KBM-7 (cell line): ENCODE data around the gene FXYD7.
"Not testable (repeated sequence)": the region's sequence is repeated elsewhere in the genome, so short reads cannot be mapped to it uniquely, and the experiment has no call there.

Source experiments
- DNase-seq: peaks from one replicate; pipeline ENCODE4 v3.0.0-alpha.2; 2015
- in situ Hi-C: fragments of 300-500 bp; cut with MboI; formaldehyde crosslinking; loops from 2 replicates; pipeline ENCODE4 v1.14.3; 2020; ENCODE audit warnings: low sequenced_read_pairs, low pct_unique_long_range_greater_than_20kb, mixed read lengths

Gene FXYD7

DNA sequence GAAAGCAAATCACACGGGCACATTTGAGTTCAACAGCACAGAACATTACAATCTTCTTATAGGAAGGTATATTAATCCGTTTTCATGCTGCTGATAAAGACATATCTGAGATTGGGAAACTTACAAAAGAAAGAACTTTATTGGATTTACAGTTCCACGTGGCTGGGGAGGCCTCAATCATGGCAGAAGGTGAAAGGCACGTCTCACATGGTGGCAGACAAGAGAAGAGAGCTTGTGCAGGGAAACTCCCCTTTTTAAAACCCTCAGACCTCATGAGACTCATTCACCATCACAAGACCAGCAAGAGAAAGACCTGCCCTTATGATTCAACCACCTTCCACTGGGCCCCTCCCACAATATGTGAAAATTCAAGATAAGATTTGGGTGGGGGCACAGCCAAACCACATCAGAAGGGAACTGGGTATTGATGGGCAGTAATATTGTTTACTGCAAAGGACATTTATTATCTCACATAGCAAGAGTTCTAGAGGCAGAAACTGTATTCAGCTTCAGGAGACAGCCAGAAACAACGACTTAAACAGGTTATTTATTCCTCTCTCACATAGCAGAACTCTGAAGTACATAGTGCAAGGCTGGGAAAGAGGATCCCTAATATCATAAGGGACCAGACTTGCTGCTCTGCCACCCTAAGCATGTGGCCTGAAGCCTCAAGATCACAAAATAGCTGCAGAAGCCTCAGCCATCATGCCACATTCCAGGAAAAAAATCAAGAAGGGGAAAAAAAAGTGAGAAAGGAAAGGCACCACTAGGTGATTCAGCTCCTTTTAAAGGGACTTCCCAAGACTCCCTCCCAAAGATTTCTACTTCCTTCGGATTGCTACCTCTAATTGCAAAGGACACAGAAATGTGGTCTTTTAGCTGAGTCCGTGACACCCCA lies 34.6 kb downstream of the FXYD7 start:
- DNase-seq, result no peak
- in situ Hi-C loops, result no loop called here

- no peak for DNase-seq
- in situ Hi-C loops, result no loop called here
Measured at GRCh38 chr19:35178701-35179100, 35.6 kb downstream of the FXYD7 start.

GRCh38 chr19:35179830-35180229 lies 36.8 kb downstream of the FXYD7 start:
- DNase-seq, result no peak
- in situ Hi-C loops, result no loop called here

- no peak for DNase-seq
- in situ Hi-C loops, result no loop called here
Measured at GRCh38 chr19:35181387-35181786, 38.3 kb downstream of the FXYD7 start.

- DNase-seq, result no peak
- in situ Hi-C loops, result no loop called here
Measured at GRCh38 chr19:35184267-35184666, 41.2 kb downstream of the FXYD7 start.

DNA sequence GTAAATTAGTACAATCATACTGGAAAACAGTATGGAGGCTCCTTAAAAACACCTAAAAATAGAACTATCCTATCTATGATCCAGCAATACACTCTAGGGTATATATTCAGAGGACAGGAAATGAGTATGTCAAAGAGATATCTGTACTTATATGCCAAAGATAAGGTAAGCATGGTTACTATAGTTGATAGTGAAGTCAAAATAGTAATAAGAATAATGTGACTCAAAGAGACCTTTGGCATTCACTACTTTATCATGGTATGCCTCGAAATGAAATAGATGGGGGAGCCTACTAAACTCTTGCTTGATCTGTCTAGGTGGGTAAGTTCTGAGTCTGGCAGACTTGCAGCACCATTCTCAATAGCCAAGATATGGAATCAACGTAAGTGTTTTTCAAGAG lies 41.8 kb downstream of the FXYD7 start:
- in situ Hi-C loops, result no loop called here

GRCh38 chr19:35194012-35194984 lies 51.2 kb downstream of the FXYD7 start:
- no peak for DNase-seq
- in situ Hi-C loops, result no loop called here

More for the DNA sequence above, 41.8 kb downstream of the FXYD7 start:
- DNase-seq, result no peak

DNA sequence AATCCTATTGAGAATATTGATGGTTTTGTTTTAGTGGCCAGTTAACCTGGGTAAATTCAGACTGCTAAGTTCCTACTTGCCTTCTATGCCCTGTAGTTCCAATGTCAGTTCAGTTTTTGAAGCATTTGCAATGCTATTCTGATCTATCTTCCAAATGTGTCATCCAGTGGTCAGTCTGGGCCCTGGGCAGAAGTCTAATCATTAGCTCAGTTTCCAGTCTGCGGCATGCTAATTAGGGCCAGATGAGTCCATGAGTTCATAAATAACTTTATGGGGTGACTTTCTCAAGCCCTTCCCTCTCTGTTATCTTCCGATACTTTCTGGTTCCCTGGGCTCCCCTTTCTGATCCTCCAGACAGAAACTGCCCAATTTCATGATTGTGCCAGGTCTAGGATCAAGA lies 52.8 kb downstream of the FXYD7 start:
- in situ Hi-C loops, result no loop called here
- DNase-seq, result no peak

GRCh38 chr19:35196861-35197260 lies 53.8 kb downstream of the FXYD7 start:
- DNase-seq, in situ Hi-C loops: not testable (repeated sequence)

DNA sequence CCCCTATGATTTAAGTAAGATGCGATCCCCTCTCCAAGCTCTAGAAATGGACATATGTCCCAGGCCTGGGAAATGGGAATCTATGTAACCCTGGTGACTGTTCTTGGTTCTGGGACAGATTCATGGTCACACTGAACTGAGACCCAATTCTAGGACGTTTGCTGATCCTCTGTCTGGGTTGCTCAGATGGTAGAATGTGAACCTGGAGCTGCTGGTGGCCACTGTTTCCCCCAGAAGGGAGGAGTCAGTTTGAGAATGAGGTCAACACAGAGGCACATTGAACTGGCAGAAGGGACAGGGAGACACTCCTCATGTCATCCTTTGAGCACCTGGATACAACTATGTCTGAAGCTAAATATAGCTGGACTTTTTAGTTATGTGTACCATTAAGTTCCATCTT lies 56.4 kb downstream of the FXYD7 start:
- no peak for DNase-seq
- in situ Hi-C loops, result no loop called here

DNA sequence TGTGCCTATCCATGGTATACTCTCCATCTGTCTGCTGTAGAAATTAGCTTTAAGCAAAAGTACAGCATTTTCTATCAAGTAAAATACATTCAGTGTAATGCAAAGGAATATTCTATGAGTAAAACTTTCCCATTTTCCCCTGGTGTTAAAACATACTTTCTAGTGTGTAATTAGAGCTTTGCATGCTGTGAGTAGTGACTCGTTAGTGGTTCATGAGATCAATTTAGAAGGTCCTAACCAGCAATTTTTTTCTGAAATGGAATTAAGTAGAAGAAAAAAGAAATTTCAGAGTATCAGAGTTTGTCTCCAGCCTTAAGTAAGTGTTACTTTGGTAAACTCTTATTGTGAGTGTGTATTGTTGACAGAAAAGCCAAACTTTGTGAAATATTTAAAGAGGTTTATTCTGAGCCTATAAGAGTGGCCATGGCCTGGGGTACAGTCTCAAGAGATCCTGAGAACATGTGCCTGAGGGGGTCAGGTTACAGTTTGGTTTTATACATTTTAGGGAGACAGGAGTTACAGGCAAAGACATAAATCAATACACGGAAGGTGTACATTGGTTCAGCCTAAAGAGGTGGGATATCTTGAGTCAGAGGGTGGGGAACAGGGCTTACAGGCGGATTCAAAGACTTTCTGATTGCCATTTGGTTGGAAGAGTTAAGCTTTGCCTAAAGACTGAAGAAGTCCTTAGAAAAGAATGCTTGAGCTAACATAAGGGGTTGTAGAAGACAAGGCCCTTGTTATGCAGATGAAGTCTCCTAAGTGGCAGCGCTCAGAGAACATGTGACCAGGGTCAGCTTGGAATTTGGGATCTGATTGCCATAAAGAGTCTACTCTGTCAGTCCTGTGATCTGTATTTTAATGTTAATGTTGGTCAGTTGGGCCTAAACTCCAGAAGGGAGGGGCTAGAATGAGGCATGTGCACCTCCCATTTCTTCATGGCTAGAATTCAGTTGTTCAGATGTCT lies 60.0 kb downstream of the FXYD7 start:
- in situ Hi-C loops, result no loop called here
- DNase-seq, result no peak
